Activated T-cell treated with anti-CD3 and anti-CD28 coated beads for 48 hours (primary cell): ENCODE data around the gene SLC37A2.
"Not testable (repeated sequence)": the region's sequence is repeated elsewhere in the genome, so short reads cannot be mapped to it uniquely, and the experiment has no call there.

Experiments
- DNase-seq: peaks from one replicate; pipeline ENCODE4 v3.0.0-alpha.2; 2020; ENCODE audit warnings: low read depth

Gene SLC37A2

DNA sequence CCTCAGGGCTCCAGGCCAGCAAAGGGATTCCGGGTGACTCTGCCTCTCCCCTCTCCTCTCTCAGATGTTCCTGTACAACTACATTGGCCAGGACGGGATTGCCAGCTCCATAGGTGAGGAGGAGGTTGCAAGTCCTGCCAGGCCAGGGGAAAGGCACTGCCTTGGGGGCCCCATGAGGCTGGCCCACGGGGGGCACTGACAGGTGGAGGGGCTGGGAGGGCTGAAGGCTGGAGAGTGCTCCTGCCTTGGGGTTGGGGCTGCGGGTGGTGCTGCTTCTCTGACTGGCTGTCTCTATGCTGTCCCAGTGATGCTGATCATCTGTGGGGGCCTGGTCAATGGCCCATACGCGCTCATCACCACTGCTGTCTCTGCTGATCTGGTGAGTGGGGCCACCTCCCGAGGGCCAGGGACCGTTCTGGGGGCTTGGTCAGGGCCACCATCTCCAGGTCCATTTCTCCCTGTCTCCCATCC is 21.7 kb downstream of the SLC37A2 start:
- DNase-seq: no peak

DNA sequence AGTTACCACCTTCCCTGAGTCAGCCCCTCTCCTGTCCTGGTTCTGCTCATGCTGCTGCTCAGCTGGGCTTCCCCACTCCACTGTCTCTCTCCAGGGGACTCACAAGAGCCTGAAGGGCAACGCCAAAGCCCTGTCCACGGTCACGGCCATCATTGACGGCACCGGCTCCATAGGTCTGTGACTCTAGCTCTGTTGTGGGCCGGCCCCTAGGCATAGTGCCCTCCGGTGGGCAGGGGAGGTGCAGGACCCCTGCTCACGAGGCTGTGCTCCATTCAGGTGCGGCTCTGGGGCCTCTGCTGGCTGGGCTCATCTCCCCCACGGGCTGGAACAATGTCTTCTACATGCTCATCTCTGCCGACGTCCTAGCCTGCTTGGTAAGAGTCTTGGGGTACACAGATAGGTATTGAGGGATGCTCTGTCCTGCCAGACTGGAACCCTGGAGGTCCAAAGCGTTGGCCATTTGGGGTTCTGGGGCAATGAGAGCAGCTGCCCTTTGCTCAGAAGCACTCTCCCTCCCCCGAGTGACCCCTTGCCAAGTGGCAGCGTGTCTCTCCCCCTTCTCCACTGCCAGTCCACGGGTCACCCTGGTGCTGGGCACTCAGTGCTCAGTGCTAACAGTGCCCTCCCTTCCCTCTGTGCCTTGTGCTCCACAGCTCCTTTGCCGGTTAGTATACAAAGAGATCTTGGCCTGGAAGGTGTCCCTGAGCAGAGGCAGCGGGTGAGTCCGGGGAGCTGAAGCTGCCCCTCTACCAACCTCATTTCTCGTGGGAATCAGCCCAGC is 22.4 kb downstream of the SLC37A2 start:
- no peak for DNase-seq

DNA sequence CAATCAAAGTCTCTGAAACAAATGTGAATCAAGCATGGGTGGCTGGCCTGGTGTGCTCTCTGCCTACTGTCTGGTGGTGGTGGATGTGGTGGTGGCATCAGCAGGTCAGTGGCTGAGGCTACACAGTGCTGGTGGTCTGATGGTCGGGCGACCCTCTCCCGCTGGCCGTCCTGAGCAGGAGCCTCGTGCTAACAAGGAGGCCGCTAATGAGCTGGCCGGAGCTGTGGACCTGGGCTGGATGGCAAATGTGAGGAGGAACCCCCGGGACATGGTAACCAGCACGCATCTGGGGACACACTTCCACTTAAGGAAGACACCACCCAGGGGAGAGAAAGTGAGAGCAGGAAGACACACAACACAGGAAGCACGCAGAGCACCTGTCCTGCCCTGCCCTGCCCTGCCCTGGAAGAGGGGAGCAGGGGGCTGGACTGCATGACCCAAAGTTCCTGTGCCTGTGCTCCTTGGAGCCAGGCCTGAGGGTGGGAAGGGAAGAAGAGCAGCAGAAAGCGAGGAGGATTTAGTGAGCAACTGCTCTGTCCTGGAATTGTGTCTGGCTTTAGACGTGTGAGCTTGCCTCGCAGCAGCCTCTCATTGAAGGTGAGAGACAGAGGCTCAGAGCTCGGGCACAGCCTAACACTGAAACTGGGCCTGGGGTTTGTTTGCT is 23.7 kb downstream of the SLC37A2 start:
- no peak for DNase-seq

DNA sequence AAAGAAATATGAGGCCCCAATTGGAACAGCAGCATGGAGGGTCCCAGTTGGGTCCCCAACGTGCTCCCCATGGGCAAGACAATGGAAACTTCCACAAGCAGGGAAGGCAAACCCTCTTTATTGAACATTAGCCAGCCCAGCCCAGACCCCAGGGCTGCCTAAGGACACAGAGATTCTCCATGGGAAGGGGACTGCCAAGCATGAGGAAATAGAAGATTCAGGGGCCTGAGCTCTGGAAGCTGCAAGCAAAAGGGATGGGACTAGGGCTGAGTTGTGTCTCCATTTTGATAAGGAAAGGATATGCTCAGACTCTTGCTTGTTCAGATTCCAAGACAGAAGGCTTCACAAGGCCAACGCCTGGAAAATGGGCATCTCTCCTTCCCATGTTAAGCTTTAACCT is 25.0 kb downstream of the SLC37A2 start:
- DNase-seq: no peak

DNA sequence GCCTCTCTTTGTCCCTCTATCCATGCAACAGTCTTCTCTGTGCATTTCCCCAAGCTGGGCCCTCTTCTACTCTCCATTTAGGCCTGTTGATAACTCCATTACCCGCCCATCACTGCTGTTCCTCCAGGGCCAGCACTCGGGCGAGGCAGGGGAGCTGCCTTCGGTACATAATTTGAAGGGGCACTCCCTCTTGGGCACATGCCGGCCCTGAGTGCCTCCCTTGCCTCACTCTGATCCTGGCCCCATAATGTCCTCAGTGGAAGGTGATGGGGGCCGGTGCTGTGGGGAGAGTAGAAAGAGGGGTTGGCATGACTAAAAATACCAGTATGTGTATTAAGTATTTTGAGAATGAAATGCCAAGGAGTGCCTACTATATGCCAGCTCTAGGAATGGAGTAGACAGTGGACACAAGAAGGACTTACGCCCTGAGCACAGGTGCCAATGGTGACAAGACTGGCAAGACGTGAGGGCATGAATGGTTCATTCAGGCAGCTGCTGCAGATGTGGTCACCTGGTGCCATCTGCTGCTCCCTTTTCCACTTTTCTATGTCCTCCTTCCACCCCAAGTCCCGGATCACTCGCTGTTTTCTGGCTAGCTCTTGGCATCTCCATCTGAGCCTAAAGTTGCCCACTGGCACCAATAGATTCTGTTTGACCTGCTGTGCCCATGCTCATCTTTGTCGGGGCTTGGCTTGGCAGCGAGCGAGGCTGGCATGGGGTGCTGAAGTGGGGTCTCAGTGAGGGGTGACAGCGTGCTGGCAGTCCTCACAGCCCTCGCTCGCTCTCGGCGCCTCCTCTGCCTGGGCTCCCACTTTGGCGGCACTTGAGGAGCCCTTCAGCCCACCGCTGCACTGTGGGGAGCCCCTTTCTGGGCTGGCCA is 25.7 kb downstream of the SLC37A2 start:
- DNase-seq: no peak

DNA sequence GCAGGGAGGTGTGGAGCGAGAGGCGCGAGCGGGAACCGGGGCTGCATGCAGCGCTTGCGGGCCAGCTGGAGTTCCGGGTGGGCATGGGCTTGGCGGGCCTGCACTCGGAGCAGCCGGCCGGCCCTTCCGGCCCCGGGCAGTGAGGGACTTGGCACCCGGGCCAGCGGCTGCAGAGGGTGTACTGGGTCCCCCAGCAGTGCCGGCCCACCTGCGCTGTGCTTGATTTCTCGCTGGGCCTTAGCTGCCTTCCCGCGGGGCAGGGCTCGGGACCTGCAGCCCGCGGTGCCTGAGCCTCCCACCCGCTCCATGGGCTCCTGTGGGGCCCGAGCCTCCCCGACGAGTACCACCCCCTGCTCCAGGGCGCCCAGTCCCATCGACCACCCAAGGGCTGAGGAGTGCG is 26.4 kb downstream of the SLC37A2 start:
- not testable (repeated sequence) for DNase-seq

DNA sequence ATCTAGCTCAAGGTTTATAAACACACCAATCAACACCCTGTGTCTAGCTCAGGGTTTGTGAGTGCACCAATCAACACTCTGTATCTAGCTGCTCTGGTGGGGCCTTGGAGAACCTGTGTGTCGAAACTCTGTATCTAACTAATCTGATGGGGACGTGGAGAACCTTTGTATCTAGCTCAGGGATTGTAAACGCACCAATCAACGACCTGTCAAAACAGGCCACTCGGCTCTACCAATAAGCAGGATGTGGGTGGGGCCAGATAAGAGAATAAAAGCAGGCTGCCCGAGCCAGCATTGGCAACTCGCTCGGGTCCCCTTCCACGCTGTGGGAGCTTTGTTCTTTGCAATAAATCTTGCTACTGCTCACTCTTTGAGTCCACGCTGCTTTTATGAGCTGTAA is 27.0 kb downstream of the SLC37A2 start:
- not testable (repeated sequence) for DNase-seq

DNA sequence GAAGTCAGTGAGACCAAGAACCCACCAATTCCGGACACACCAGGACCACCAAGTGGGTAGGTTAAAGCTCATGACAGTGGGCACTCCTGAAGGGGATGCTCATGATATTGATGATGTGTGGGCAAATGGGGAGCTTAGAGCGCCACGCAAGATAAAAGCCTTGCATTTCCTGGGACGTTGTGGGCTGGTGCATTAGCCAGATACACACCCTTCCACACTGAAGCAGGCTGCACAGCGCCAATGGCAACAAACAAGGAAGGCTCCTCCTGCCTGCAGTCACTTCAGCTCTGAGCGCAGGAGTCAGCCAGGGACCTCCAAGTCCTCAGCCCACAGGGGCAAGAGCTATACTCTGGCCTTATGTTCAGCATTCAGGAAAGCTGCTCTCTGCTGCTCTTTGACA is 27.7 kb downstream of the SLC37A2 start:
- no peak for DNase-seq

DNA sequence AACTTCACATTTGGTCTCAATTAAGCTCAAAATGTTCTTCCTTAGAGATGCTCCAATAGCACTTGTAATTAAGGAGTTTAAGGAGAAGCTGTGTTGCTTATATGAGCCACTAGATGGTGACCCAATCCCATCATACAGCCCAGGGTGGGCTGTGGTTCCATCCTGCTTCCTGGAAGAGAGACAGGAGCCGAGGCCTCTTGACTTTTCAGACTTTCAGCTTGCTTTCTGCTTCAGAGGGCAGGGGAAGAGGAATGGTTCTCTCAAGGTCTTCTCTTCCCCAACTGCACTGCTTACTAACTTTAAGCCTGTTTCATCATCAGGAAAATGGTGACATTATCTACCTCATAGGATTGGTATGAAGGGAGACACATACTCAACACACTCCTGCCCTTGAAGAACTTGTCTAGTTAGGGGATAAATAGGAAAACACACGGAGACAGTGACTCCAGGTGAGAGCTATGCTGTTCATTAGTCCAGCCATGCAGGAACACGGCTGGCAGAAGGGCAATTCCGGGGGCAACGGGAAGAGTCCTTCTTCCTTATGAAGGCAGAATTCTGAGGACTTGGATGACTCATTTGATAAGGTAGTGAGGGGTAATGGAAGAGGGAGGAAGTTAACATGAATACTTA is 28.3 kb downstream of the SLC37A2 start:
- no peak for DNase-seq

DNA sequence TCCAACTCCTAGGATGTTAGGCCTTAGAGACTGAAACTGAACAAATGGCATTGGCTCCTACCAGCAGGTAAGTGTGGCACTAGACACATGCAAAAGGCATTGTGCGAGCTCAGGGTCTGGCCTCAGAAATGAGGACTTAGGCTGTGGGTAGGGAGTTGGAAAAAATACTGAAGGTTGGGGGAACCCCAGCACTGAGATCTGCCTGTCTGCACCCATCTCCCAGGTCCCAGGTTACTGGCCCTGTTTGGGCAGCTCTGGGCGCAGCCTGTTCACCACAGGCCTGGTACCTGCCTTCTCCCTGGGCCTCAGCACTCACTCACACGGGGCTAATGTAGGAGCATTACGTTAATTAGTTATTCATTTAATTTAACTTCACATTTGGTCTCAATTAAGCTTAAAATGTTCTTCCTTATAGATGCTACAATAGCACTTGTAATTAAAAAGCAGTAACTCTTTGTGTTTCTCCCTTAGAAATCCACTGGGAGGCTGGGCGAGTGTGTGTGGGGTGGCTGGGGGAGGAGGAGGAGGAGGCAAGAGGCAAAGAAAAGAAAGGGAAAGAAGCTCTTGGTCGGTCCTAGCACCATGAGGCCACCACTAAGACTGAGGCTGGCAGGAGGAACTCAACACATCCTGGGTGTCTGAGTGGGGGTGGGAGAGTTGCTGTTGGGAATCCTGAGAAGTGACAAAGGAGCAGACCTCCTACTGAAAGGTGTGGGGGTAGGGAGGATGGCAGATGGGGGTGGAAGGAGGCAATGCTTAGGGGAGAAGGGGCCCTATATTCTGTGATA is 29.0 kb downstream of the SLC37A2 start:
- no peak for DNase-seq

DNA sequence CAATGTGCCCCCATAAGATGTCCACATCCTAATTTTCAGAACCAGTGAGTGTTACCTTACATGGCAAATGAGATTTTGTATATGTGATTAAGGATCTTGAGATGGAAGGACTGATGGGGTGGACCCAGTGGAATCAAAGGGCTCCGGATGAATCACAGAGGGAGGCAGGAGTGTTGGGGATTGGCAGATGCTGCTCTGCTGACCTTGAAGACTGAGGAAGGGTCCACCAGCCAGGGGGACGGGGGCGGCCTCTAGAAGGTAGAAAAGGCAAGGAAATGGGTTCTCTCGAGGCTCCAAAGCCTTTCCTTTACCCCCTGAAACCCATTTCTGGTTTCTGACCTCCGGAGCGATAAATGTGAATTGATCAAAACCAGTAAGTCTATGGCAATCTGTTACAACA is 29.6 kb downstream of the SLC37A2 start:
- no peak for DNase-seq

DNA sequence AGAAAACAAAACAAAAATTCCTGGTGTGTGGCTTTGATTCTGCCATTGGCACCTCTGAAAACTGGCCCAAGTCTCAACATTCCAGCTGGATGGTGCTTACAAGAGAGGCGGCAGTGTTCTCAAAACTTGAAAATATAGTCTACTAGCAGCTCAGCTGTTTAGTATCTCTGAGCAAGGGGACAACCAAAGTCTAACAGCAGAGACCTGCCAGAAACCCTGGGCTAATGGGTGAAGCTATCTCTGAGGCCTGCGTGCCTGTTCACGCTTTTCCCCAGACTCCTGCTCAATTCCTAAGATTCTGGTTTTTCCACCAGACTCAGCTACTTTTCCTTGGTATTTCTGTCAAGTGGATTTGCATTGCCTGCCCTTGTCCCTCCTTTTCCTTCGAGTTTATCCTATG is 30.4 kb downstream of the SLC37A2 start:
- DNase-seq: no peak

DNA sequence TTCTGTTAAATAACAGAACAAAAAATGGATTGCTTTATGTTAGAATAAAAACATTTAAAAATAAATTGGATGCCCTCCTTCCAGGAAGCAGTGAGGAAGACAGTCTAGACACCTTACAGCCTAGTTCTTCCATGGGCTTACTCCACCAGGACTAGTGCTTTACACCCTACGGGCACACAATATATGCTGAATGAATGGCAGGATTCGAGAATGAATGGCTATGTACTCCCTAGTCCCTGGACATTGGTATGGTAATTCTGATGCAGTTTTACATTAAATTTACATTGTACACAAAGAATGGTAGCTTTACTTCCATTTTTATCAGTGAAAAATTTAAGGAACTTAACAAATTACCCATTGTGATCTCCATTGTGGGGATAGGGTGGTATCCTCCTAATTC is 31.6 kb downstream of the SLC37A2 start:
- no peak for DNase-seq

DNA sequence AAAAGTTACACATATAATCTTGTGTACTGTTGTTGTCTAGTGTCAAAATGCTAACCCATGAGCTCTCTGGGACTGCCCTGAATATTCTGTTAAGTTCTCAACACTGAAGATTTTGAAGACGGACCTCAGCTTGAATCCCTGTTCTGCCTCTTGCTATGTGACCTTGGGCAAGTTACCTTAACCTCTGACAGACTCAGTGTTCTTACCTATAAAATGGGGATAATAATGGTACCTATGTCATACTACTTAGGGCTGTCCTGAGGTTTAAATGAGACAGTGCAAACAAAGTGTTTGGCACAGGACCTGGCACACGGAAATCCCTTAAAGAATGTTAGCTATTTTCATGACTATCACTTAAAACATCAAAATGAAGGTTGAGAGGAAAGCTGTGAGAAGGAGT is 37.0 kb downstream of the SLC37A2 start:
- no peak for DNase-seq

DNA sequence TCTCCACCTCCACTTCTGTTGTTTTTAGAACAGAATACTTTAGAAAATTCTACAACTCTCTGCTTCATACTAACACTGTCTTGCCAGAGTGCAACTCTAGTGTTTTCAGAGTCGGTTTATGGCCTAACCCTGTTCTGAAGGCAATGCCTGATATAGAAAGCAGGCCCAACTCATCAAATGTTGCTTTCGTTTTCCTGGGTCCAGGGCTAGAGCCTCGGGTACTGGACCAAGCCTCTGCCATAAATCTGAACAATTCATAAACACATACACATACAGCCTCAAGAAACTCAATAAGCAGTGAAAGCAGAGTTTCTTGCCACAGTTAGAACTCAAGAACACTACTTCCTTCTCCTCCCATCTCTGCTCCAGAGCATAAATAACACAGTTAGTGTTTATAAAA is 38.5 kb downstream of the SLC37A2 start:
- DNase-seq: no peak

DNA sequence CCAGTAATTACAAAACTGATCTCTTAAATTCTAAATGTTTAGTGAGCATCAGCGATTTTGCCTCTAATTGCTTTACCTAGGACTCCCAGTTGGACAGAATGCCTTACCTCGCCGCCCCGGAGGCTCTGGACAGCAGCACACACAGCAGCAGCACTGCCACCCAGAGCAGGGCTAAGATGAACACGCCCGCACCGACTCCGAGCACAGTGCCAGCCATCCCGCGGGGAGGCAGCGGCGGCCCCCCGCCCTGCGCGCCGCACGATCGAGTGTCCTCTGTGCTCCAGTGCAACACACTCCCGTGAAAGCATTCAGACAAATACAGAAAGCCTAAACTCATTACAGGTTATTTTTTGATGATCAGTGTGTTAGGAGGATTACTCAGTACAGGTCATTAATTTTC is 38.9 kb downstream of the SLC37A2 start:
- DNase-seq: no peak

DNA sequence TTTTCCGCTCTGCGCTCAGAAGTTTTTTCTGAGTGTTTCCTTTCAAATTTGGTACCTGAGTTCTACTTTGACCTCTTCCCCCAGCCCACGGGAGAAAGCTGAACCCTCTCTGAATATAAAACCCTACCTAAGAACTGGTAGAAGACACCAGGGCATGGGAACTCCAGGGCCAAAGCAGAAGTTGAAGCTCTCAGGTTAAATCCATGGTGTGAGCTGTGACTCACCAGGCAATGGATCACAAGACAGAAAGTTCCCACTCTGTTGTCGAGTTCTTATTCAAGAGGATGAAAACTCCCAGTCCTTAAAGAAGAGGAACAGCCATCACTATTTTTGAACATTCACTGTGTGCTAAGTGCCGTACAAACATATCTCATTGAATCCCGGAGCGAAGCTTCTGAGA is 39.4 kb downstream of the SLC37A2 start:
- no peak for DNase-seq

DNA sequence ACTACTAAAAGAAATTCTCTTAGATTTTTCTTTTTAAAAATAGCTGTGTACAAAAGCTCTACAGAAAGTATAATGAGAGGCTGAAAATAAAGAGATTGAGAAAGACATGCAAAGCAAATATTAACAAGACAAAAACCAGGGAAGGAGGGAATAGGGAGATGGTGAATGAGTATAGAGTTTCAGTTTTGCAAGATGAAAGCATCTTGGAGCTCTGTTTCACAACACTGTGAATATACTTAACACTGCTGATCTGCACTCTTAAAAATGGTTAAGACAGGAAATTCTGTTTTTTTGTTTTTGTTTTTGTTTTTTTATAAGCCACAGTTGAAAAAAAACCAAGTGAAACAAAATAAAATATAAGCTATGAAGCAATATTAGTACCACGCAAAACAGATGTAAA is 42.8 kb downstream of the SLC37A2 start:
- no peak for DNase-seq

DNA sequence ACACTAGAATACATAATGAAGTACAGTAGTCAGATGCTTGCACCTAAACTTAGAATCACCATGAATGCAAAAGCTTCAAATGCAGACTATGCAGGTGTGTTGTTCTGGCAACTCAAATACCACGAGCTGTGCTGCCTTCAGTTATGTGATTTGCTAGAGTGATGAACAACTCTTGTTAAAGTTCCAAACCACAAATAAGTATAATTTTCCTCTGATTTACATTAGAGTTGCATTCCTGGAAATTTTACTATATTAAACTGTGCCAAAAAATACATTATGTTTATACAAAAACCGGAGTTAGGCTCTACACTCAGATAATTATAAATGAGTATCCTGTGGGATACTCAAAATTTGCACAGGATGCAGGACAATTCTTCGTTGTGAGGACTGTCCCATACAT is 45.4 kb downstream of the SLC37A2 start:
- no peak for DNase-seq

DNA sequence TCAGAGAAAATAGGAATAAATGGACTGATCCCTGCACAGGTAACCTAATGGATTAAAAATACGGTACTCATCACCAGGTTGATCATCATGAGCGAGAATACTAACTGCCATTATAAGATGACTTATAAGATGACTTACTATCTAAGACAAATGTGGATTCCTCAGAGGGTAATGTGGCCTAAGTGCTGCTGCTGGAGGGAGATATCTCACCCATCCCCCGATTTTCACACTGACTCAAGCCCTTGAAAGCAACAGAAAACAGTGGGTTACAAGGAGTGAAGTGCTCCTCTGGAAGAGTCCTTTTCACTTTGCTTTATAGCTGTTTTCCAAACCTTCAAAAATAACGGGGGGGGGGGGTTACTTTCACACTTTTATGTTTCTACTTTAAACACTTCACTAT is 47.4 kb downstream of the SLC37A2 start:
- no peak for DNase-seq

DNA sequence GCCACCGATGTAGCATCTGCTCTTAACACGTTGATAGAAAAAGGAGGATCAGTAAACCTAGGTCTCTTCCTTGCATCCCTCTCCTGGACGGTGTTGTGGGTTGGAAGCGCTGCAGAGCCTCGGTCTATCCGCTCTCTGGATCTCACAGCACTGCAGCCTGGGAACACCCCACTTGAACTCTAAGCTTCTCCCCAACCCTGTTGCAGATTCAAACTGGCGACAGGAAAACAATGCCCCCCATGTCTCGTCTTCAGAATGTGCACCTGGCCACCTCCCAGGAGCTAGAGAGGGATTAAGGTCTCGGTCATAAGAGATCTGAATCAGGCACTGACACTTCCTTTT is 47.9 kb downstream of the SLC37A2 start:
- DNase-seq: no peak
